ENCODE data around the gene PFKFB4. TPM values are rescaled to one million over a fixed set of nuclear protein-coding genes. Genes with fewer than 3 reads are reported as not detected.
"Not testable (repeated sequence)": the region's sequence is repeated elsewhere in the genome, so short reads cannot be mapped to it uniquely, and the experiment has no call there.

The PFKFB4 gene
- total RNA-seq, 1 donor from 2014 or later = 10.7 TPM

- DNase-seq (ENCODE audit: extremely low read depth, low read depth, low spot score) = no peak
Observed at GRCh38 chr3:48535578-48535977, 21.0 kb downstream of the PFKFB4 start.

GRCh38 chr3:48532977-48533337, 23.6 kb downstream of the PFKFB4 start:
- no peak for DNase-seq (ENCODE audit: extremely low read depth, low read depth, low spot score)

DNA sequence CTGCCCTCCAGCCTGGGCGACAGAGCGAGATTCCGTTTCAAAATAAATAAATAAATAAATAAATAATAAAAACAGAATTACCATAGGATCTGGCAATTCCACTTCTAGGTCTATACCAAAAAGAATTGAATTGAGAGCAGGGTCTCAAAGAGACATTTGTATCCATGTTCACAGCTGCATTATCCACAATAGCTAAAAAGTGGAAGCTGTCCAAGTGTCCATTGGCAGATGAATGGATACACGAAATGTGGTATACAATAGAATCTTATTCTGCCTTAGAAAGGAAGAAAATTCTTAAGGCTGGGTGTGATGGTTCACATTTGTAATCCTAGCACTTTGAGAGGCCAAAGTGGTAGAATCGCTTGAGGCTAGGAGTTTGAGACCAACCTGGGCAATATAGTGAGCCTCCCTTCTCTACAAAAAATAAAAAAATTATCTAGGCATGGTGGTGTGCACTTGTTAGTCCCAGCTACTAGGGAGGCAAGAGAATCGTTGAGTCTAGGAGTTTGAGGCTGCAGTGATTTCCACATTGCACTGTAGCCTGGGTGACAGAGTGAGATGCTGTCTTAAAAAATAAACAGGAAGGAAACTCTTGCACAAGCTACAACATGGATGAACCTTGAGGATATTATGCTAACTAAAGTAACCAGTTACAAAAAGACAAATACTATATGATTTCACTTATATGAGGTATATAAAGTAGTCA, 24.2 kb downstream of the PFKFB4 start:
- DNase-seq (ENCODE audit: extremely low read depth, low read depth, low spot score) = no peak

- not testable (repeated sequence) for DNase-seq (ENCODE audit: extremely low read depth, low read depth, low spot score)
Observed at GRCh38 chr3:48530701-48531100, 25.9 kb downstream of the PFKFB4 start.

DNA sequence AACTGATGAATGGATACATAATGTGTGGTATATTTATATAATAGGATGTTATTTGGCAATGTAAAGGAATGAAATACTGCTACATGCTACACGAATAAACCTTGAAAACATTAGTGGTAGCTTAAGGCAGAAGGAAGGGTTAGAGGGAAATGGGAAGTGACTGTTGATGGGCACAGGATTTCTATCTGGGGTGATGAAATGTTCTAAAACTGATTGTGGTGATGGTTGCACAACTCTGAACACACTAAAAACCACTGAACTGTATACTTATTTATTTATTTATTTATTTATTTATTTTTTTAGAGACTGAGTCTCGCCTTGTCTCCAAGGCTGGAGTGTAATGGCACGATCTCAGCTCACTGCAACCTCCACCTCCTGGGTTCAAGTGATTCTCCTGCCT, 27.8 kb downstream of the PFKFB4 start:
- no peak for DNase-seq (ENCODE audit: extremely low read depth, low read depth, low spot score)

DNA sequence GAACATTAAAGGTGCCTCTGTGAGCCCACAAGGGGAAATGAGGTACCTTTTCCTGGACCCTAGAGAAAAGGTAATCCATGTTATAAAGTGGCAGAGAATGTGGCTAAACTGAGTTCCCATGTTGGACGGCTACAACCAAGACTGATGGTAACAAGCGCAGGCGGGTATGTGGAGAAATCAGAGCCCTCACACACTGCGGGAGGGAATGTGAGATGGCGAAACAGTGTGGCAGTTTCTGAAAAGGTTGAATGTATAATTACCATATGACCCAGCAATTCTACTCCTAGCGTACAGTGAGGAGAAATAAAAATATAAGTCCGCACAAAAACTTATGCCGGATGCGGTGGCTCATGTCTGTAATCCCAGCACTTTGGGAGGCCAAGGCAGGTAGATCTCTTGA, 28.6 kb downstream of the PFKFB4 start:
- no peak for DNase-seq (ENCODE audit: extremely low read depth, low read depth, low spot score)

- no peak for DNase-seq (ENCODE audit: extremely low read depth, low read depth, low spot score)
Observed at GRCh38 chr3:48524970-48525369, 31.6 kb downstream of the PFKFB4 start.

DNA sequence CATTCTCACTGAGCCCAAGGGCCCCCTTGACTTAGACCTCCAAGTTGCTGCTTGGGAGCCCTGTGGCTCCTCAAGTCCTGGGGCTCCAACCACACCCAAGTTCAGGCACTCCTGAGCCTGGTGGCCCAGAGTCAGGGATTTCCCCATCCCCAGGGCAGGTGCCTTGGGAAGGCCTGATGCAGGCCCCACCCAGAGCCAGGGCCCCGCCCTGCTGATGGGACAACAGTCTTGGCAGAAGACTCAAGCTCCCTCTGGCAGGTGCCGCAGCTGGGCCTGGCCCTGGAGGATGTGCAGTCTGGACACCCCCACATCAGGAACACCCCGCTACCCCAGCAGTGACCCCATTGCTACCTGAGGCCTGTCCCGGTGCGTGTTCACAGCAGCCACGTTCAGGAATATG, 35.0 kb downstream of the PFKFB4 start:
- no peak for DNase-seq (ENCODE audit: extremely low read depth, low read depth, low spot score)

- no peak for DNase-seq (ENCODE audit: extremely low read depth, low read depth, low spot score)
Observed at GRCh38 chr3:48519277-48519643, 37.3 kb downstream of the PFKFB4 start.

GRCh38 chr3:48518638-48519276, 37.8 kb downstream of the PFKFB4 start:
- DNase-seq (ENCODE audit: extremely low read depth, low read depth, low spot score) = no peak

GRCh38 chr3:48518069-48518468, 38.5 kb downstream of the PFKFB4 start:
- no peak for DNase-seq (ENCODE audit: extremely low read depth, low read depth, low spot score)

GRCh38 chr3:48516571-48516970, 40.0 kb downstream of the PFKFB4 start:
- no peak for DNase-seq (ENCODE audit: extremely low read depth, low read depth, low spot score)

GRCh38 chr3:48514431-48515227, 42.0 kb downstream of the PFKFB4 start:
- no peak for DNase-seq (ENCODE audit: extremely low read depth, low read depth, low spot score)

DNA sequence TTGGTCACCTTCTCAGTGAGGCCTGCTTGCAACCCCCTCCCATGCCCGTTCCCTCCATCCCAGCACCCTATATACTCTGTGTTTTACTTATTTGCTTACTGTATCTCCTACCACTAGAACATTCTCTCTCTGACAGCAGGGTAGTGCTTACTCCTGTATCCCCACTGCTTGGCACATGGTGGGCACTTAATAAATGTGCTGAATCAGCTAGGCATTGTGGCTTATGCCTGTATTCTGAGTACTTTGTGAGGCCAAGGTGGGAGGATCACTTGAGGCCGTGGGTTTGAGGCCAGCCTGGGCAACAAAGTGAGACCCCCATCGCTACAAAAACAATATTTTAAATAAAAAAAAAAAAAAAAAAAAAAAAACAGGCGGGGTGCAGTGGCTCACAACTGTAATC, 45.1 kb downstream of the PFKFB4 start:
- DNase-seq (ENCODE audit: extremely low read depth, low read depth, low spot score) = no peak

DNA sequence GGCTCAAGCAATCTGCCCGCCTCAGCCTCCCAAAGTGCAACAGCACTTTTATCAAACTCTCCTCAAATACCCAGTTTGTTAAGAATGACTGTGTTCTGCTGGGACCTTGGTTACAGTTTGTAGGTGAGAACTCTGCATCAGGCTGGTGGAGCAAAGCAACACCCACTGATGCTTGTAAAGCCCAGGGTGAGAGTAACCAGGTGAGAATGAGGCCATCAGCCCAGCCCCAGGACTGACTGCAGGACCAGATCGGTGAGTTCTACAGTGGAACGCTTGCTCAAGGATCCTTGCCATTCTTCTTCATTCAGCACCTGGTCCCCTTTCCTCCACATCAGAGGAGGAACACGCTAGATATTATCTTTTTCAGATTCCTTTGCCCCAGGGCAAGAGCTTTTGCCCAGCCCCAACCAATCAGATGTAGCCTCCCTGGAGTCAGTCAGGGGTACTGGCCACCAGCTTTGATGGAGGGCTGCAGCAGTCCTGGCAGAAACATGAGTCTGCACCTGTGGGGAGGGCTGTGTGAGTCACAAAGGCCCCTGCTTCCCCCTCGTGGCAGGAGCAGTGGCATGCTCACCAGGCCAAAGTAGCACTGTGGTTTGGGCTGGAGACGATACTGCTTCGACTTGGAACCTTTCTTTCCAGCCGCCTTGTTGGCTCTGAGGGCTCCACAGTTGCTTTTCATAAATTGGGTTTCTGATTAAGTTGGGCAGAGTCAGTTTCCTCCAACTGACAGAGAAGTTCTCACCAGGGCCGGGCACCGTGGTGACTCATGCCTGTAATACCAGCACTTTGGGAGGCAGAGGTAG, 49.1 kb downstream of the PFKFB4 start:
- DNase-seq (ENCODE audit: extremely low read depth, low read depth, low spot score) = peak; percentile 27

GRCh38 chr3:48505968-48506504, 50.6 kb downstream of the PFKFB4 start:
- DNase-seq (ENCODE audit: extremely low read depth, low read depth, low spot score) = no peak

DNA sequence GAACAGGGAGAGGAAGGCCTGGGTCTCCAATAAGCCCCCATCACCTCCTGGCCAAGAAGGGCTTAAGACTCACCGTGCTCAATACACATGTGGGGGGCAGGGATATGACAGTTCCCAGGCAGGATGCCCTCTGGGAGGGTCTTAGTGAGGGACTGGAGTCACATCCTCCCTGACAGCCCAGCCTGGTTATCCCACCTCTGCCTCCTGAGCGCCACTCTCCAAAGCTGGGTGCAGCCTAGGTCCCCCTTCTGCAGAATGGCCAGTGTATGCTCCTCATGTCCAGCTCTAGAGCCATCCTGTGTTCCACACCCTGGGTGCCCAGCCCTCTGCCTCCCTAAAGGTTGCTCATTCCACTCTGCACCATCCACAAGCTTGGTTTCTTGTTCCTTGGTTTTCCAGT, 51.5 kb downstream of the PFKFB4 start:
- DNase-seq (ENCODE audit: extremely low read depth, low read depth, low spot score) = no peak

DNA sequence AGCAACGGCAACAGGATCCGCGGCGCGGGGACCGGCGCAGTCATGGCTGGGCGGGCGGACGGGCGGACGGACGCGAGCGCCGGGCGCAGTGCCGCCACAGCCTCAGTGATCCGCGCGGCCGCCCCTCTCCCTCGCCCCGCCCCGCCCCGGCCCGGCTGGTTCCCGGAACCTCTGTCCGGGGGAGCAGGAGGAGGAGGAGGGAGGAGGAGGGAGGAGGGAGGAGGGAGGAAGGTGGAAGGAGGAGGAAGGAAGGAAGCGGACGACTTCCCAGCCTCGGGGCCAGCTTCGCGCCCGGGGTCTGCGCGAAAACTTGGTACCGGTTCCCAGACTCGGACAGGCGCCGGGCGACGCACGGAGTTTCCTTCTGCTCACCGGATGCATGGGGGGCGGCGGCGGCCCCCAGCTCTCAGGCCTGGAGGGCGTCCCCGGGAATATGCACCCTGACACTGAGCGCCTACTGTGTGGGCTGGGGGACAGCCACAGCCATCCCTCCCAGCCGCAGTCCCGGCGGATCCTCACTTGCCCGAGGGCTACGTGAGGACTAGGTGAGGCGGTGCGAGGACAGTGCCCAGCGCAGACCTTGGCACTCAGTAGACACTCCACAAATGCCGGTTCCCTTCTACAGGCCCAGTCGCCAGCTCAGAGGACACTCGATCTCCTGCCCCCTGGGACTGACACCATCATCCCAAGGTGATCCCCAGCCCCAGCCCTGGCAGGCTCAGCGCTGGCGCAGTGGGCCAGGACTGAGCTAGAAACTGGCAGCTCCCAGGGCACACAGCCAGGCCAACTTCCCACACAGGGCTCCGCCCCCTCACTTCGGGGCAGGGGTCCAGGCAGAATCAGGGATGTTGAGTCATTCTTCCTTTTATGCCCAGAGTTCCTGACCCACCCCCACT, 52.3 kb downstream of the PFKFB4 start, which contains the start of gene SHISA5:
Gene SHISA5 (minus strand): TSS at position 124 of the 896 bp plus-strand sequence. CDS start 80 bp downstream, at position 44.
- DNase-seq (ENCODE audit: extremely low read depth, low read depth, low spot score) = peak; percentile 22

DNA sequence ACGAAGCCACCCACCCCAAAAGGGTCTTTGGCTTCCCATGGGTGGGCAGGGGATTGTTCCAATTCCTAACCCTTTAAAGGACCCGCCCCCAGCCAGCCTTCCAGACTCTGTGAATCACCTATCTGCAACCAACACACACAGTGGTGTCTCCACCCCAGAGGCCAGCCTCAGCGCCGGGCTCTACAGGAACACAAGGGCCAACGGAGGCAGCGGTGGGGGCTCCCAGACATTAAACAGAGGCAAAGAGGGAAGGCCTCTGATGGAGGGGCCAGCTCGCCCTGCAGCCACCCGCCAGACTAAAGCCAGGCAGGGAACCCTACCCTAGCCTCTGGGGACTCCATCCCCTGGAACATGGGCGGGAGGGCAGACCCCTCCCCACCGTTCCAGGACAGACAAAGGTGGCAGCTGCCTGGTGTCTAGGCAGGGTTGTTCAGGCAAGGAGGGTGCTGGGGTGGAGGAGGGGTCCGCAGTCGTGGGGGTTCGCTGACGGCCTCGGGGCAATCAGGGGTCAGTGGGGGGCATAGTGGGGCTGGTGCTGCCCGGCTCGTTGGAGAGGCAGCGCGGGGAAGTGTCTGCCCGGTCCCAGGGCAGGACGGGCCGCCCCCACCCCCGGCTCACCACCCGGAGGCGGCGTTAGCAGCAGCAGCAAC, 53.1 kb downstream of the PFKFB4 start:
- DNase-seq (ENCODE audit: extremely low read depth, low read depth, low spot score) = no peak

Data from glomerular endothelial cell (primary cell).